ENCODE measurements around the gene OR6P1.

- no peak for TF ChIP-seq POLR2A (IDR thresholded peaks at IDR 0.05; ENCODE audit: low read depth, low read length)
- no peak for TF ChIP-seq POLR2AphosphoS5 (IDR thresholded peaks at IDR 0.05; ENCODE audit: low read depth, low read length)
- no peak for TF ChIP-seq TAF1 (IDR thresholded peaks at IDR 0.05; ENCODE audit: borderline replicate concordance, low read depth, low read length)
Observed at GRCh38 chr1:158570480-158570879, at the start of gene OR6P1.
